Lung (tissue), 12 donors: ENCODE results near the gene PPP2R5C. TPM values are rescaled to one million over a fixed set of nuclear protein-coding genes. Genes with fewer than 3 reads are reported as not detected.

Experiments used
- ATAC-seq: fragments of 200-7000 bp; cut with Tn5 transposase; one replicate; pipeline ENCODE4 v1.9.1; 2020; ENCODE audit warnings: moderate number of reproducible peaks; ENCODE audit not compliant: insufficient read depth, low FRiP score
- DNase-seq, 3 donors: peaks; one replicate each; pipeline ENCODE4 v3.0.0-alpha.2; 2013 to 2017
- H3K27ac ChIP-seq, 2 donors: one replicate each; pipeline ENCODE4 v1.5.1; 2013; ENCODE audit warnings: mild to moderate bottlenecking in 2 of 2, moderate library complexity in 2 of 2, control low read depth in 1 of 2, inconsistent platforms in 1 of 2, low read depth in 1 of 2, low read length in 1 of 2
- H3K27me3 ChIP-seq, 3 donors: one replicate each; pipeline ENCODE4 v1.5.1; 2013; ENCODE audit warnings: low read length in 2 of 3; ENCODE audit not compliant: control insufficient read depth in 3 of 3, insufficient read depth in 3 of 3
- H3K36me3 ChIP-seq, 4 donors: one replicate each; pipeline ENCODE4 v1.5.1; 2013; ENCODE audit warnings: low read length in 4 of 4, mild to moderate bottlenecking in 1 of 4, moderate library complexity in 1 of 4; ENCODE audit not compliant: control insufficient read depth in 4 of 4, insufficient read depth in 4 of 4
- H3K4me1 ChIP-seq, 5 donors: one replicate each; pipeline ENCODE4 v1.5.1; 2013; ENCODE audit warnings: low read length in 5 of 5, mild to moderate bottlenecking in 2 of 5, moderate library complexity in 1 of 5; ENCODE audit not compliant: control insufficient read depth in 5 of 5, insufficient read depth in 5 of 5
- H3K4me3 ChIP-seq: one replicate; pipeline ENCODE4 v1.5.1; 2013; ENCODE audit warnings: mild to moderate bottlenecking, control low read depth, moderate library complexity
- H3K9ac ChIP-seq, 2 donors: one replicate each; pipeline ENCODE4 v1.5.1; 2013; ENCODE audit warnings: low read length in 2 of 2, control low read depth in 1 of 2; ENCODE audit not compliant: insufficient read depth in 1 of 2
- H3K9me3 ChIP-seq, 4 donors: one replicate each; pipeline ENCODE4 v1.5.1; 2013; ENCODE audit warnings: low read length in 3 of 4, mild to moderate bottlenecking in 1 of 4, moderate library complexity in 1 of 4; ENCODE audit not compliant: control insufficient read depth in 4 of 4, insufficient read depth in 3 of 4
- CTCF ChIP-seq: IDR thresholded peaks from 2 replicates; pipeline ENCODE4 v1.5.1; 2012; ENCODE audit warnings: mild to moderate bottlenecking; ENCODE audit errors: control extremely low read depth, extremely low read depth
- WGBS, 2 donors: extraction: QIAGEN DNeasy Blood & Tissue Kit; methylation state at CpG; one replicate each; pipeline ENCODE4 v1.1.7; 2013; 5-methylcytosine and 5-hydroxymethylcytosine counted together
- polyA plus RNA-seq, 2 donors: library from polyadenylated mRNA; stranded (reverse); fragments of 200-250 nt; gene quantifications; one replicate each; pipeline ENCODE4 v1.2.1, GENCODE V29; 2013
- total RNA-seq, 2 donors: library from RNA; depleted of rRNA in 1 of 2; stranded (reverse); fragments of >200 nt in 1 of 2; gene quantifications; one replicate each; pipeline ENCODE4 v1.2.1, GENCODE V29; 2014 to 2021
- donor health status: control.
- donor health status: control.
- donor health status: Bipolar disorder and iron deficiency.
- donor health status: healthy.
- donor health status: DM: yes; HTN: yes; CAD: no.

Gene PPP2R5C
- total and polyA plus RNA-seq, 4 donors, result 66.6 to 180 (median 126) TPM

- peaks cover 0 to 1% (median 0%) of the 10 kb centered on the region in 4 donors for H3K36me3 ChIP-seq
- no peak for TF ChIP-seq CTCF
- H3K27ac ChIP-seq, result peak overlapping the region in 1 of 2 donors; percentile 27
- no peaks in the 10 kb centered on the region for H3K27me3 ChIP-seq
- H3K4me3 ChIP-seq, result no peak overlapping the region
- no peak for DNase-seq
- no peak for ATAC-seq
- H3K9ac ChIP-seq, result no peak overlapping the region
- 33 to 62% methylated on average over 7 of the region's 7 CpGs for WGBS, 2 donors
- peaks cover 0 to 35% (median 4%) of the 10 kb centered on the region in 5 donors for H3K4me1 ChIP-seq
- H3K9me3 ChIP-seq, result no peaks in the 10 kb centered on the region
These were observed 90.4 kb downstream of the PPP2R5C start for GRCh38 chr14:101851736-101852405.

GRCh38 chr14:101852785-101853184 lies 91.3 kb downstream of the PPP2R5C start:
- no peak for ATAC-seq
- Histone ChIP-seq H3K9ac (no peak overlapping the region), H3K9me3 (no peaks in the 10 kb centered on the region), H3K27ac (no peak overlapping the region), H3K27me3 (no peaks in the 10 kb centered on the region), H3K36me3 (peaks cover 0 to 5% (median 2%) of the 10 kb centered on the region in 4 donors), H3K4me3 (no peak overlapping the region), H3K4me1 (peaks cover 0 to 35% (median 4%) of the 10 kb centered on the region in 5 donors)
- DNase-seq, result no peak
- no peak for TF ChIP-seq CTCF
- WGBS, 2 donors, result 96 to 97% methylated on average over 5 of the region's 5 CpGs

- 66 to 75% methylated on average over 15 of the region's 15 CpGs for WGBS, 2 donors
- H3K27ac ChIP-seq, result peak overlapping the region; percentile 38 to 79
- H3K4me1 ChIP-seq, result peaks cover 0 to 35% (median 4%) of the 10 kb centered on the region in 5 donors
These were observed 92.0 kb downstream of the PPP2R5C start for GRCh38 chr14:101853455-101854018.

More at GRCh38 chr14:101853455-101854018, 92.0 kb downstream of the PPP2R5C start:
- no peak for DNase-seq
- no peak for ATAC-seq
- H3K27me3 ChIP-seq, result no peaks in the 10 kb centered on the region
- no peaks in the 10 kb centered on the region for H3K9me3 ChIP-seq
- peaks cover 0 to 4% (median 2%) of the 10 kb centered on the region in 4 donors for H3K36me3 ChIP-seq
- no peak for TF ChIP-seq CTCF
- H3K9ac ChIP-seq, result no peak overlapping the region
- no peak overlapping the region for H3K4me3 ChIP-seq
